HG03469 (cell line): ENCODE data around the gene ATG2B.

ENCODE experiments used
- ATAC-seq: cut with Tn5 transposase; IDR thresholded peaks from one replicate; pipeline ENCODE4 v1.9.1; 2021; ENCODE audit warnings: mild to moderate bottlenecking, moderate library complexity, moderate number of reproducible peaks; ENCODE audit not compliant: unreplicated experiment

ATG2B gene

DNA sequence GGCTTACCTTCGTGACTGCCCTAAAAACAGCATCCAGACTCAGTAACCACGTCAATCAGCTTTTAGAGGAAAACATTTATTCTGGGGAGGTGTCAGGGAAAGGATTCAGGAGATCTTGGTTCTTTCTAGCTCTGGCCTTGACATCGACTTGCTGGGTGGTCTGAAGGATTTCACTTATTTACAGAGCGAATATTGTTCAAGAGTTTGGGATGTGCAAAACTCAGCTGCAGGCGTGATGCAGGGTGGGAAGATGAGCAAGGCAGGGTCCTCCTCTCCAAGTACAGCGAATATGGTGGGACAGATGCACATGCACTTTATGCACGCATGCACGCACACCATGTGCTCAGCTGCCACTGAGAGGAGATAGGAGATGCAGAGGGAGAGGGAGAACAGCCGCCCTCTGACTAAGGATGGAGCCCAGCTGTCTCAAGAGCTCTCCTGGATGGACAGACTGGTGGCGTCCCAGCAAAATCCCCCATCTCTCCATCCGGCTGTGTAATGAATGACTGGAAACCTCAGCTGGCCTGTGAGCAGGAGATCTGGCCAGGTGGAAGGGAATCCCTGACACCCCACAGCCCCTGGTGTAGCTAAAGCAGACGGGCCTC is 131.5 kb downstream of the ATG2B start:
- ATAC-seq, result no peak

DNA sequence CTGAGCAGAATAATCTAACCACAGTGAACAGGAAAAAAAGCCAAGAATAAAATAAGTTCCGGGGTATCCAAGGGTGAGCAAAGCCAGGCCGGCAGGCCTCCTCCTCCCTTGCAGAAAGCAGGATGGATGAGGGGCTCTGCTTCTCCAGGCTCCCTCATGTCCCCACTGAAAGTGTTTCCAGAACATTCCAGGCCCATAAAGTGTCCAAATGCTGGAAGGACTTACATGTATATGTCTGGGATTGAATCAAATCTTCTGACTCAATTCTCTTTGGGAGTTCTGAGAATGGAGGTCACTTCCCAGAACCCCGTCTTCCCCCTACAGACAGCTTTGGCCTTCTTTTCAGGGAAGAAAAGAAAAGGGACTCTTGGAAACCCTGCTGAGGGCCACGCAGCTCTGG is 132.1 kb downstream of the ATG2B start:
- no peak for ATAC-seq

DNA sequence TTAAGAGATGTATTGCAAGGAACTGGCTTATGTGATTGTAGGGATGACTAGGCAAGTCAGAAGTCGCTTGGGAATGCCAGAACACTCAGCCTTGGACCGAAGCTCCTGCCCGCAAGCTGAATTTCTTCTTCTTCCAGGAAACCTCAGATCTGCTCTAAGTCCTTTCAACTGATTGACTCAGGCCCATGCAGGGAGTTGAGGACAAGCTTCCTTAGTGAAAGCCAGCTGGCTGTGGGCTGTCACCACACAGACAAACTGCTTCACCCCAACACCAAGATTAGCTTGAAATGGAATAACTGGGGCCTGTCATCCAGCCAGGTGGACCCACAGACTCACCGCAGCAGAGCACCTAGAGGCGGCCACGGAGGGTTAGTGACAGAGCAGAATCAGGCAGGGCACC is 133.8 kb downstream of the ATG2B start:
- no peak for ATAC-seq
